Caki2 (cell line): ENCODE results near the gene RETREG3. TPM values are rescaled to one million over a fixed set of nuclear protein-coding genes. Genes with fewer than 3 reads are reported as not detected.
A peak's percentile ranks its signal among the peaks of the same experiment; 100 is the strongest.

ENCODE experiments used
- DNase-seq: peaks from one replicate; pipeline ENCODE4 v3.0.0-alpha.2; 2015; ENCODE audit warnings: low read depth
- in situ Hi-C: cut with HindIII; loops from 2 replicates; pipeline ENCODE4 v1.10.0; 2016; ENCODE audit warnings: low sequenced_read_pairs, low pct_unique_long_range_greater_than_20kb, mixed read lengths
- total RNA-seq: library from RNA; depleted of rRNA; stranded (reverse); fragments of >200 nt; shearing (Covaris generic); gene quantifications from 2 replicates; pipeline ENCODE4 v1.2.3, GENCODE V29; 2014; ENCODE audit warnings: low replicate concordance

The RETREG3 gene
- total RNA-seq, 1 experiment from 2014 or later = 90.2 TPM

DNA sequence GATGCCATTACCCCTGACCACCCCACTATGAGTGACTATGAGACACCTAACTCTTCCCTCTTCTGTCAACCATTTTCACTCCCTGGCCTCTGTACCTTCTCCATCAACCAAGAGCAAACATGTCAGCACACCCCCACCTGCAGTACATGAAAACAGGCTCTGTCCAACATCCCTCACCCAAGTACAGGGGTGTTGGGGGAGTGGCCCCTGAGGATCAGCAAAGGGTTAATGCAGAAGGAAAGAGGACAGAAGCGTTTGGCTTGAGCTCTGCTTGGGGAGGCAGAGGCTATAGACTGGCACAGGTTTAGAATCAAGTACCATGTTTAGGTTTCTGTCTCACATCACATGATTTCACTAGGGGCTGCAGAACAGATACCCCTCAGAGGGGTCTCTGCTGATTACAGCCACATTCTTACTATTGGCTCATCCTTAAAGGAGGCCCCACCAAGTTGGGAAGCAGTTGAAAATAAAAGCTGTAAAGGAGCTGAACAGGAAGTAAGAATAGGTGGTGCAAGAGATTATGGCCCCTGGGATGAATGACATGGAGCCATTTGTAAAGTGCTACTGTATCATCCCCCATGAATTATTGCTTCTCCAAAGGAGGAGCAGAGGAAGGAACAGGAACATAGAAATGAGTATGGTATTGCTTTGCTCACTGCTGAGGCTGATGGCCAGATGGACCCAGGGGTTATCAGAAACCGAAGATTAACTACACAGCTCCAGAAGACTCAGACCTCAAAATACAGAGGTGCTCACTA is 29.2 kb downstream of the RETREG3 start:
- DNase-seq = no peak
- in situ Hi-C loops = no loop called here

DNA sequence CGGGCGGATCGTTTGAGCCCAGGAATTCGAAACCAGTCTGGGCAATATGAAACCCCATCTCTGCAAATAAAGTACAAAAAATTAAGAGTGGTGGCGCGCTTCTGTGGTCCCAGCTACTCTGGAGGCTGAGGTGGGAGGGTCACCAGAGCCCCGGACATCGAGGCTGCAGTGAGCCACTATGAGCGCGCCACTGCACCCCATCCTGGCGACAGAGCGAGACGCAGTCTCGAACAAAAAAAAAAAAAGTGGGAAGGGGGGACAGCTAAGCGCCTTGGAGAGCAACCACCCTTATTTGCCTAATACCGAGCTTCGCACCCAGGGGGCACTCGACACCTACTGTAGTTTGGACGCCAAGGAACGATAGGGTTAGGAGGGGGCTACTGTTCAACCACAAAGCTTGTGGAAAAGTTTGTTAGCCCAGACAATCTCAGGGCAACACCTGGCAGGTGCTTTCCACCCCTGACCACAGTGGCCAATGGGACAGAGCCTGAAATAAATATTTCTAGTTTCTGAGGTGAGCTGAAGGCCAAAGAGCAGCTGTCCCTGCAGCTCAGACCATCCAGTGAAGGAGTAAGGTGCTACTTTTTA is 30.8 kb downstream of the RETREG3 start:
- DNase-seq = peak; percentile 76
- in situ Hi-C loops = no loop called here

DNA sequence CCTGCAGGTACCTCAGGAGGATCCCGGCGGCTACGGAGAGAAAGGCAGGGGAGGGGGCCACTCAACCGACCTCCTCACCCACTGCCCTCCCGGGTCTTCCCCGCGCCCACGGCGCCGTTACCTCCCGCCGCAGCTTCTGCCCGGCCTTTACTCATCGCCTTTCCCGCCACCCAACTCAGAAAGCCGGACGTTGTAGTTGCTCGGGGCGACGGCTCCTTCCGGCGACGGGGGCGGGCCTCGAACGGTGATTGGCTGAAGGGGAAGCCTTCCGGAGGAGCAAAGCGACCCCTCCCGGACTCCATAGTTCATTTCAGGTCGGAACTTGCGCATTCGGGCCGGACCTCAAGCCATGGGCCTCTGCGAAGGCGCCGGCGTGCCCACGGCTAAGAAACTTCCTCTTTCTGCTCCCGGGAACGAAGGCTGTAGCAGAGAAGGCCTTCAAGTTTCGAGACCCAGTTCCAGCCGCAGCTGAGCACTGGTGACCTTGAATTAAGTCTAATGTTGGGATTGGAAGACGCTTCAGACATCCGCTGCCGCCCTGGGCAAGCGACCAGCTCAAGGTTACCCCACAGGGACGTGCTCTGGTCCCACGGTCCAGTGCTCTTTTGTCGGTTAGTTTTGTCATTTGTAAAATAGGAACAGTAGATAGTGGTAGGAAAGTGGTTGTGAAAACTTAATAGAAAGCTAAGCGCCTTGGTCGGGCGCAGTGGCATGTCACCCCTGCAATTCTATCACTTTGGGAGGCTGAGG is 31.5 kb downstream of the RETREG3 start, which contains the start of gene PSMC3IP:
TSS of gene PSMC3IP (minus strand) at position 198 of the 750 bp plus-strand sequence. CDS start at position 155, 43 bp downstream.
- DNase-seq = peak; percentile 92
- in situ Hi-C loops = no loop called here

DNA sequence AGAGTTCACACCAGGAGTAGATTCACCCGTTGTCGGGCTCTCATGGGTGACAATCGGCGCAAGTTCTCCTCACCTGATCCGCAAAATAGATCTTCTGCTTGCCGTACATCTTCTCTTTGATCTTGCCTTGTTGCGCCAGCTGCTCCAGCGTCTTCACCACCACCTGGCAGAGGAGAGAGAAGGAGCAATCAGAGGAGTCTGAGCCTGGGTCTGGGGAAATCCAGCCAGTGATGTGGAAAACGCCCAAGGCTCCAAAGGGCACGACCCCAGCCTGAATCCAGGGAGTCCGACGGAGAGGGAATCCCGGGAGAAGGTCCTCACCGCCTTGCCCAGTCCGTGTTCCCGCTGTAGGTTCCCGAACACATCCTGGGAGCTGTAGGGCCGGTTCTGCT is 32.0 kb downstream of the RETREG3 start:
- in situ Hi-C loops = no loop called here
- DNase-seq = no peak

DNA sequence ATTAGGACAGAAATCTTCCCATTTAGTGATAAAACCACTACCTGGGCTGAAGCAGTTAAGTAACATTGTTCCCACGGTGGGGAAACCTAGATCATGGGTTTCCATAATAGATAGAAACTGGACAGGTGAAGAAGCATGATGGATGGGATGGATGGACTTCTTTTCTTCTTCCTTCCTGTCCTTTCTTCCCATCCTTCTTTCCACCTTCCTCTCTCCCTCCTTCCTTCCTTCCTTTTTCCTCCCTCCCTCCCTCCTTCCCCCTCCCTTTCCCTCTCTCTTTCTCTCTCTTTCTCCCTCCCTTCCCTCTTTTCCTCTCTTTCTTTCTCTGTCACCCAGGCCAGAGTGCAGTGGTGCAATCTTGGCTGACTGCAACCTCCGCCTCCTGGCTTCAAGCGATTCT is 34.7 kb downstream of the RETREG3 start:
- in situ Hi-C loops = no loop called here
- DNase-seq = no peak

DNA sequence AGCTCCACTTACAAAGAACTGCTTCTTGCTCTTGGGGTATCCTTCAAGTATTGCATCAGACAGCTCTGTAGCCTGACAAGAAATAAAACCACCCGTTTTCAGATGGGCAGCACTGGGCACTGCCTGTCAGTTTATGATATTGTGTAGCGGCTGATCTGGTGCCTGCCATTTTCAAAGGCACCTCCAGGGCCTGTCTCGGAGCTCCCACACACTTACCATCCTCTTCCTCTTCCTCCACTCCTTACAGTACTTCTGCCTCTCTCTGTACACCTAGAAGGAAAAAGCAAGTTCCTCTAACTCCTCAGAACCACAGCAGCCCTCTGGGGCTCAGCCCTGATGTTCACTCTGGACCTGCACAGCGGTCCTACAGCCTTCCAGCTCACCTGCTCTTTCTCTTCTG is 36.1 kb downstream of the RETREG3 start:
- no peak for DNase-seq
- in situ Hi-C loops = no loop called here

DNA sequence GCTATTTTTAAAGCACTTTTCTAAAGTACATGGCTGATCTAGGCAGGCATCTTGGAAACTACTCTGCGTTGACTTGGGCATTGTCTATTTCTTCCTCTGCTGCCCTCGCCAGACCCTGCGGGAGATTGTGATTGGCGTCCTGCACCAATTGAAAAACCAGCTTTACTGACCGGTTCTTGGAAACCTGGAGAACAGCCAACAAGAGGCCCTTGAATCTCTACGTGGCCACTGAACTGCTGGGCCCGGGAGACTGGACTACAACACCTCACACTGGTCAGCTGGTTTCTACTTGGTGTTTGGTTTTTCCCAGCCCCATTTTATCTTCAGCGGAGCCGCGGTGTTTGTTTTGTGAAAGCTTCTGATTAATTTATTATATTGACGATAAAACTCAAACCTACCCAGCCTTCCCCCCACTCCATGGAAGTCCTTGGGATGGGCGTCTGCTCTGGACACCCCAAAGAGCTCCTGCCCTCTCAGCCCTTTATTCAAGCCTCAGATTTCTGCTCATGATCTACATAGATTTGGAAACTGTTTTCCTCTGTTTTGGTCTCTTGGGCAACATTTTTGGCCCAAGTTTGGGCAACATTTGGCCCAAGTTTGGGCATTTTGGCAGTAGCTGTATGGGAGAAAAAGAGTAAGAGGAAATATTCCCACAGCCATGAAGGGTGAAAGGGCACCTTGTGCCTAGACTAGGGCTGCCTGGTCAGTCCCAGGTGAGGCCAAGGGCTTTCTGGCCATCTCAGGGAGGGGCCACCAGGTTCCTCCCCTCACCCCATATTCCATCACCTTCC is 37.5 kb downstream of the RETREG3 start:
- in situ Hi-C loops = no loop called here
- DNase-seq = no peak

DNA sequence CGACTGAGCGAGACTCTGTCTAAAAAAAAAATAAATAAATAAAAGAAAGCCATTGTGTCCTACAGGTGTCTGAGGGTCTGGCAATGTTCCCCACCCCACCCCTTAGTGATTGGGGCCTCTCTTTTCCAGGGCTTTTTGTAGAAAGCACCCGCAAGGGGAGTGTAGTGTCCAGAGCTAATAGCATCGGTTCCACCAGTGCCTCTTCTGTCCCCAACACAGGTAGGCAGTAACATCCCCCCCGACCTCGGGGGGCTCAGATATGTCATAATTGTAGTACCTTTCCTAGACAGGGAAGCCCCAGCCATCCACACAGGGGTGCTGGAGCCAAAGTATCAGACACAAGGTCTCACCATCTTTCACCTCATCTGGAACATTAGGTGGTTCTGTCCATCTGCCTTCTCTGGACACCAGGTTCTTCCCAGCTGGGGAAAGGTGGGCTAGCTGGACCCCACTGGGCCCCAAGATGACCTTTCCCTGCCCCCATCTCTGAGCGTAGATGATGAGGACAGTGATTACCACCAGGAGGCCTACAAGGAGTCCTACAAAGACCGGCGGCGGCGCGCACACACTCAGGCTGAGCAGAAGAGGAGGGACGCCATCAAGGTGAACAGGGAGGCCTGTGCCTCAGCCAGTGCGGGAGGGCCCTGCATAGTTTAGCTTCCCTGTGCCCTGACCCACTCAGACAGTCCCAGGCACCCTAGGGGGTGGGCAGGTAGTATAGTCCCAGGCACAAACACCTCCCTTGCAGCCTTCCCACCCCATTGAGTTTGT is 40.6 kb downstream of the RETREG3 start:
- DNase-seq = no peak
- in situ Hi-C loops = no loop called here

DNA sequence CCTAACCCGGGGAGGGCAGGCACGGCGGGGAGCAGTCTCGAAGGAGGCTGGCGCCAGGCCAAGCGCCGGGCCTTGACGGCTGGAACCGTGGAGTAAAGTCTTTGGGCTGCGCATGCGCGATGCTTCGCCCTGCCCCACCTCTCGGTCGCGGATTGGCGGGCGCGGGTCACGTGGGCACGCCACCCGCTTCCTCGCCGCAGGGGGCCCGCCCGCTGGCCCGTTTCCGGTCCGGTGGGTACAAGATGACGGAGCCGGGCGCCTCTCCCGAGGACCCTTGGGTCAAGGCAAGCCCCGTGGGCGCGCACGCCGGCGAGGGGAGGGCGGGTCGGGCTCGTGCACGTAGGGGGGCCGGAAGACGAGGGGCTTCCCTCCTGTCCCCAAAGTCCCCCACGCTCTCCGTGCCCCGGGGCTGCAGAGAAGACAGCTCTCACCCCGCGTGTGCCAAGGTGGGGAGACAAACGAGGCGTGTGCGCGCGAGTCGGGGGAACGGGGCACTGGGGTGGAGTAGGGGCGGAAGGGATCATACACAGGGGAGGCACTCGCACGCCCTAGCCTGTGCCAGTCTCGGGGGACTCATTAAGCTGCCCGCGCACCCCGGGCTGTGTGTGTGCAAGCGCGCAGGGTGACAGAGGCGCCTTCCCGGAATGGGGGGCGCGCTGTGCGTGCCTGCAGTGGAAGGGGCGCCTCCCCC is 42.1 kb downstream of the RETREG3 start, which contains the start of gene MLX:
TSS of gene MLX (plus strand) at position 218 of the 691 bp plus-strand sequence. CDS start at position 243, 25 bp downstream.
- DNase-seq = peak; percentile 83
- in situ Hi-C loops = no loop called here

DNA sequence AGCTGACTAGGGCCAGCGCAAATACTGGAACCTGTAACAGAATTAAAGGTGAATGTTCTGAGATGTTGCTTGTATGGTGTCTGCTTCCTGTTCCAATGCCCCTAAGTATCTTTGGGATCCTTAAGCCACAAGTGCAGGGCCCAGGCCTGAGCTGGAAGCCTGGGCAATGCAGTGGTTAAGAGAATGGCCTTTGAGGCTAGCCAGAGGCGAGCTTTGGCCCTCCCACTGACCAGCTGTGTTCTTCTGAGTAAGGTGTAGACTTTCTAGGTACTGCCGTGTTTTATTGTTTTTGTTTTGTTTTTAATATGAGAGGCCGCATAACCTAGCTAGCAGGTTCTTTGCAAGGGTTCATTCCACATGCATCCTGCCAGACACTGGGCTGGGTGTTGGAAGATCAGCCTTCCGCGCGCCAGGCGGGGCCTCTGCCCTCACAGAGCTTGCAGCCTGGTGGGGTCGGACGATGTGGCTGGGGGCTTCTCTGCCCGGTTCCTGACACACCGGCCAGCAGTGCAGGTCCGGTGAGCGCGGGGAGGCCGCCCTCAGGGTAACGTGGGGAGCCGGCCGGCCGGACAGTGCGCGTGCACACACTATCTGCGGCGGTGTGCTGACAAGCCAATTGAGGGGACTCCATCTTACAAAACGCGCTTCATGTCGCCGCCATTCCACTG is 42.8 kb downstream of the RETREG3 start:
- no peak for DNase-seq
- in situ Hi-C loops = no loop called here

DNA sequence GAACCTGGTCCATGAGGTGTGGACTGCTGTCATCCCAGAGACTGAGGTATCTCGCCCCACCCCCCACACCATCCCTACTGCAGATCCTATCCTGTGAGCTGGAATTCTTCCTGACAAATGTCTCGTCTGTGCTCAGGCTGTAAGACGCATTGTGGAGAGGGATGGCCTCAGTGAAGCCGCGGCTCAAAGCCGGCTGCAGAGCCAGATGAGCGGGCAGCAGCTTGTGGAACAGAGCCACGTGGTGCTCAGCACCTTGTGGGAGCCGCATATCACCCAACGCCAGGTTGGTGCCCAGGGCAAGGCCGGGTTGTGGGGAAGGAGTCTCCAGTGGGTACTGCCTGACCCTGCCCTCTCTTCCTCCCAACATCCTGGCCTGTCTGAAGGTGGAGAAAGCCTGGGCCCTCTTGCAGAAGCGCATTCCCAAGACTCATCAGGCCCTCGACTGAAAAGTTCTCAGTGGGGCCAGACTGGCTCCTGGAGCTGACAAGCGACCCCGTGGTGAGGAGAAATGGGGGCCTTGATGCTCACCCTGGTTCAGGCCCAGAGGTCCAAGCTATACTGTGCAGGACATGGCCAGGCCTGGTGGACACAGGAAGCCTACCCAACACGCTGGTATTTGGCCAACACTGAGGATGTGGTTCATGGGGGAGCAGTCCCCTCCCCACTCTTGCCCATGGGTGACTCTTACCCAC is 43.5 kb downstream of the RETREG3 start:
- in situ Hi-C loops = no loop called here
- DNase-seq = no peak

DNA sequence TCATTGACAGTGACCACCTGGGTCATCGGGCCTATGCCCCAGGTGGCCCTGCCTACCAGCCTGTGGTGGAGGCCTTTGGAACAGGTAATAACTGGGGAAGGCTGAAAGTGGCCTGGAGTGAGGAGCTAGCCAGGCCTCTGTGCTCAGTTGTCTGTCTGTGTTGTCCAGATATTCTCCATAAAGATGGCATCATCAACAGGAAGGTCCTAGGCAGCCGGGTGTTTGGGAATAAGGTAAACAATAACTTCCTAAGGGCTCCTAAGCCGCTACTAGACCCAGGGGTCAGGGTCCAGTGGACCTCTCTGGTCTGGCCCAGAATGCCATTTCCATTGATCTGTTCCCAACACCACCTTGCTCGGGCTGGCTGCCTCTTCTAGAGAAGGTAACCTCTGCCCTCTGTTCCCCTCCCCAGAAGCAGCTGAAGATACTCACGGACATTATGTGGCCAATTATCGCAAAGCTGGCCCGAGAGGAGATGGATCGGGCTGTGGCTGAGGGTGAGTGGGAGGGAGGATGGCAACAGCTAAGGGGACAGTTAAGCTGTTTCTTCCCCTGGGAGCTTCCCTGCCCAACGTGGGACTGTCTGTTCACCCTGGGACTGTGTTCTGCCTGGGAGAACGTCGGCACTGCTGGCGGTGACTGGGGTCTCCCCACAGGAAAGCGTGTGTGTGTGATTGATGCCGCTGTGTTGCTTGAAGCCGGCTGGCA is 44.2 kb downstream of the RETREG3 start:
- DNase-seq = no peak
- in situ Hi-C loops = no loop called here

DNA sequence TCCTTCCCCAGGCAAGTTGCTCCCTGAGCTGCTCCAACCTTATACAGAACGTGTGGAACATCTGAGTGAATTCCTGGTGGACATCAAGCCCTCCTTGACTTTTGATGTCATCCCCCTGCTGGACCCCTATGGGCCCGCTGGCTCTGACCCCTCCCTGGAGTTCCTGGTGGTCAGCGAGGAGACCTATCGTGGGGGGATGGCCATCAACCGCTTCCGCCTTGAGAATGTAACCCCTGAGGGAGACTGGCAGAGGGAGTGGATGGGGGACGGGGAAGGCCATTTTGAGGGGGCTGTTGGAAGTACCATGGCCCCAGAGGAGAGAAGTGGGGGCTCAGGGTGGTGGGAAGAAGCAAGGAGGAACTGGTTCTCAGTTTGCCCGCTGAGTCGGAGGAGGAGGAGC is 45.2 kb downstream of the RETREG3 start:
- in situ Hi-C loops = no loop called here
- no peak for DNase-seq

DNA sequence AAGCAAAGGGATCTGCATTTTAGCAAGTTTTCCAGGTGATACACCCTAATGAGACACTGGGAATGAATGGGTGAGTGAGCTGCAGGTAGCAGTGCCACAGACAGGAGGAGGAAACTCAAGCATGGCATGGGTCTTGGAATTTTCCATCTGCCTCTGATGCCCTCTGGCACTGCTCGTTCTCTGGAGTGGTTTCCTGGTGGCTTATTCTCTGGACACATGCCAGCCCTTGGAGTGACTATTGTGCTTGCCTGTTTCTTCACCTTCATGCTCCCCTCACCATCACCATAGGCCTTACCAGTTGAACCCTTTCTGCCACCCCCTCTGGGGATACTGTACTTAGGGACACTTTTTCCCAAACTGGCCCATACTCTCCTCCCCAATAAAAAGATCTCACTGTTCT is 45.6 kb downstream of the RETREG3 start:
- in situ Hi-C loops = no loop called here
- peak; percentile 65 for DNase-seq

DNA sequence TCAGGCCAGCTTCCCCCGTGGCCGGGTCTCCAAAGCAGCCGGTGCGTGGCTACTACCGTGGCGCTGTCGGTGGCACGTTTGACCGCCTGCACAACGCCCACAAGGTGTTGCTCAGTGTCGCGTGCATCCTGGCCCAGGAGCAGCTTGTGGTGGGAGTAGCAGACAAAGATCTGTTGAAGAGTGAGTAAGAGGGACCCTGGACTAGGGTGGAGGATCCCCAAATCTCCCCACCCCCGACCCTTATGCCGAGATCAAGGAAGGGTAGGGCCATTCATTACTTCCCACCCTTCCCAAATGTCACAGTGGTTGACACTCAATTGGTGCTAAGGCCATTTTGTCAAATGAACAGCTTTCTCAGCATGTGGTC is 46.0 kb downstream of the RETREG3 start:
- in situ Hi-C loops = no loop called here
- peak; percentile 25 for DNase-seq
